ENCODE data around the gene GNAL.

Gene GNAL

GRCh38 chr18:11761553-11761952 is 72.5 kb downstream of the GNAL start:
- no peak for DNase-seq (ENCODE audit: low read depth)

- DNase-seq (ENCODE audit: low read depth): no peak
Measured at GRCh38 chr18:11762429-11762828, 73.4 kb downstream of the GNAL start.

- no peak for DNase-seq (ENCODE audit: low read depth)
Measured at GRCh38 chr18:11767329-11767728, 78.3 kb downstream of the GNAL start.

GRCh38 chr18:11767935-11768334 is 78.9 kb downstream of the GNAL start:
- DNase-seq (ENCODE audit: low read depth): no peak

GRCh38 chr18:11775436-11776174 is 86.5 kb downstream of the GNAL start:
- DNase-seq (ENCODE audit: low read depth): no peak

- no peak for DNase-seq (ENCODE audit: low read depth)
Measured at GRCh38 chr18:11780042-11780441, 91.0 kb downstream of the GNAL start.

GRCh38 chr18:11783716-11784331 is 94.8 kb downstream of the GNAL start:
- DNase-seq (ENCODE audit: low read depth): no peak

- no peak for DNase-seq (ENCODE audit: low read depth)
Measured at GRCh38 chr18:11784674-11785304, 95.7 kb downstream of the GNAL start.

- no peak for DNase-seq (ENCODE audit: low read depth)
Measured at GRCh38 chr18:11785444-11786055, 96.5 kb downstream of the GNAL start.

GRCh38 chr18:11789716-11790510 is 100.8 kb downstream of the GNAL start:
- DNase-seq (ENCODE audit: low read depth): no peak

GRCh38 chr18:11791131-11791530 is 102.1 kb downstream of the GNAL start:
- no peak for DNase-seq (ENCODE audit: low read depth)

GRCh38 chr18:11792632-11793031 is 103.6 kb downstream of the GNAL start:
- DNase-seq (ENCODE audit: low read depth): no peak

- DNase-seq (ENCODE audit: low read depth): no peak
Measured at GRCh38 chr18:11794195-11794594, 105.1 kb downstream of the GNAL start.

- DNase-seq (ENCODE audit: low read depth): no peak
Measured at GRCh38 chr18:11795916-11796315, 106.9 kb downstream of the GNAL start.

GRCh38 chr18:11798271-11798670 is 109.2 kb downstream of the GNAL start:
- DNase-seq (ENCODE audit: low read depth): no peak

- no peak for DNase-seq (ENCODE audit: low read depth)
Measured at GRCh38 chr18:11799066-11799465, 110.0 kb downstream of the GNAL start.

- no peak for DNase-seq (ENCODE audit: low read depth)
Measured at GRCh38 chr18:11800566-11801334, 111.7 kb downstream of the GNAL start.

- no peak for DNase-seq (ENCODE audit: low read depth)
Measured at GRCh38 chr18:11801573-11801972, 112.5 kb downstream of the GNAL start.

- no peak for DNase-seq (ENCODE audit: low read depth)
Measured at GRCh38 chr18:11802158-11802557, 113.1 kb downstream of the GNAL start.

- no peak for DNase-seq (ENCODE audit: low read depth)
Measured at GRCh38 chr18:11802586-11802985, 113.5 kb downstream of the GNAL start.

GRCh38 chr18:11807233-11807632 is 118.2 kb downstream of the GNAL start:
- DNase-seq (ENCODE audit: low read depth): no peak
